GM18519 (cell line): ENCODE measurements around the gene UGT1A10.

Source experiments
- ATAC-seq: cut with Tn5 transposase; IDR thresholded peaks from one replicate; pipeline ENCODE4 v1.9.1; 2021; ENCODE audit warnings: mild to moderate bottlenecking, moderate library complexity; ENCODE audit not compliant: unreplicated experiment, low FRiP score

Gene UGT1A10

DNA sequence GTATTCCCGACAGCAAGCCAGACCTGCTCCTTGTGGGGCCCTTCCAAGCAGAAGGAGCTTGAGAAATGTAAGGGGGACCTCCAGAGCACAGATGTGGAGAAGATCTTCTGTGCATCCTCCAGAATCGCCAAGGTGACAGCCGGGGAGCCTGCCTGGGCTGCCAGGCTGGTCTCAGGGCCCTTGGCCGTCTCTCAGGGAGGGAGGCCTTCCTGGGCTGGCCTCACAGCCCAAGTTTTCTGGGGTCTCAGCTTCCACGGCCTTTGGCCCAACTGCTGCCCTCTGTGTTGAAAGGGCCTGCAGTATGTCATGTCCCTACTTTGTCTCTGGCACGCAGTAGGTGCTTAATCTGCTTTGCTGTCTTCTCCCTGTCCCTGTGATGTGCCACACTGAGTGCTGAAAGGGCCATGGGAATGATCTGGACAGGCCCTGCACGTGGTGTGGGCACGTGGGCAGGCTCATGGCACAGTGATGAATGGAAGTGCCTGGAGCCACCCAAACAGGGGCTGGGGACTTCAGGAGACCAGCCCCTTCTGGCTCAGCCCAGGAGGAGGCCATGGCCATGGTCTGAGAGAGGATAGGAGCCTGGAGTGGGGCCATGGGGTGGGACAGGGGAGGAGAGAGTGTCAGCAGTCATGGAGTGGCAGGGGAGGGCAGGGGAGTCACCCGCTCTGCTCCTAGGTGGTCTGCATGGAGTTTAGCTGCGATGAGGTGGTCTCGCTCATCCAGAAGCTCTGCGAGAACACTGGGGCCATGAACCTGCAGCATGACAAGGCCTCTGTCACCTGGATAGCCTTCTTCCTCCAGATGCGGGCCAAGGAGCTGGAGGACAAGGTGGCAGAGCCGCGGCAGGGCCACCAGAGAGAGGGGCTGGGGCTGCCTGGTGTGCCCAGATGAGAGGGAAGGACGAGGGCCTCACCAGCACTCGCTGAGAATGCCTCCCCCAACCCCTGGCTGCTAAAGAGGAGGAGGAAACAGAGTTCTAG, 182.7 kb downstream of the UGT1A10 start:
- ATAC-seq = no peak

DNA sequence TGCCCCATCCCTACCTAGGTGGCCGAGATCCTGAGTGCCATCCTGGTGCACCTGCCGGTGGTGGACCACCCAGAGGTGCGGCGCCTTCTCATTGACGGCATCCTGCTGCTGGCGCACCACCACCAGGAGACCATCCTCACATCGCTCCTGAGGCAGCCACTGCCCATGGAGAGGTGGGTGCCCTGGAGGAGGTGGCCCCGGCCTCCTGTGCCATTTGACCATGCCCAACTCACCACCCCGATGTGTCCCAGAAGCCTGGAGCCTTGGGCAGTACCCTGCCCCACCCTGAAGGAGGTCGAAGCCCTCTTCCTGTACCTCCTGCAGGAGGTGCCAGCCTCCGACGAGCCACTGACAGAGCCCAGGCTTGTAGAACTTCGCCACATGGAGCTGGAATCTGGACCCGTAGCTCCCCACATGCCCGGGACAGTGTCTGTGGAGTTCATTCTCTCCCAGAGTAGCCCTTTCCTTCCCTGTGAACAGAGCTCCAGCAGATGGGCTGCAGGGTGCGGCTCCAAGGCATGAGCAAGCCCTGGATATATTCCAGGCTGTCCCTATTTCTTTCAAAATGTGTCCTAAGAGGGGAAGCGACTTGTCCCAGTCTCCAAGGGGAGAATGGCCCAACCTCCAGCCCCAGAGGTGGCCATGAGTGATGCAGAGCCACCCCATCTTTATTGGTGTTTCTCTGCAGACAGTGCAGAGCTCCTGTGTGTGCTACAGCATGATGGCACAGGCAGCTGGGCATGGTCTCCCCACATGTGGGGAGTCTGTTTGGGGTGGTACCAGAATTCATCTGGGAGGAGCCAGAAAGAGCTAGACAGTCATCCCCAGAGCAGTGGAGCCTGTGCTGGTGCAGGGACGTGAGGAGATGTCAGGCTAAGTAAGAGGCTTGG, 183.9 kb downstream of the UGT1A10 start:
- ATAC-seq = no peak

DNA sequence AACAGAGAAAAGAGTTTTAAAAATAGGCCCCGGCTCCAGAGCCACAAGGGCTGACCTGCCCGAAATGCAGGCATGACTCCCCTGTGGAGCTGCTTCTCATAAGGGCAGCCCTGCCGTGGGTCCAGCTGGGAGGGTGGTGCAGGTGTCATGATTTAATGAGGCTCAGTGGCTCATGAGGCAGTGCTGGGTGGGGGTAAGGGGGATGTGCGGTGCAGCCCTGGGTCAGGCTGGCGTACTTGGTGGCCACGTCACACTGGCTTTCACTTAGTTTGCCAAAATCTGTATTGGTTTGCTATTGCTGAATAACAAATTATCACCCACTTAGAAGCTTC, 184.5 kb downstream of the UGT1A10 start:
- no peak for ATAC-seq

DNA sequence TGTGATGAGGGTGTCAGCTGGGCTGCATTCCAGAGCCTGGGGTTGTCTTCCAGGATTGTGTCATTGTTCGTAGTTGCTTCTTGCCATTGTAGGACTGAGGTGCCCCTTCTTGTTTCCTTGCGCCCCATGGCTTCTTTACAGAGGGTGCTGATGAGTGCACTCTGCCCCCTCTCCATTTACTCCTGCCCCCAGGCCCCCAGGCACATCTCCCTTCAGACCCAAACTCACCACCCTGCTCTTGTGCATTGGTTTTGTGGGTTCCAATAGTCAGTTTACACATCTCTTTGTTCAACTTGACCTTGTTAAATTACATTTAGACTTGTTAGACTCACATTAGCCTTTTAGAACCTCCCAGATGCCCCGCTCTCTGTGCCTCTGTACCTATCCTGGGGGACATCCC, 184.9 kb downstream of the UGT1A10 start:
- no peak for ATAC-seq

DNA sequence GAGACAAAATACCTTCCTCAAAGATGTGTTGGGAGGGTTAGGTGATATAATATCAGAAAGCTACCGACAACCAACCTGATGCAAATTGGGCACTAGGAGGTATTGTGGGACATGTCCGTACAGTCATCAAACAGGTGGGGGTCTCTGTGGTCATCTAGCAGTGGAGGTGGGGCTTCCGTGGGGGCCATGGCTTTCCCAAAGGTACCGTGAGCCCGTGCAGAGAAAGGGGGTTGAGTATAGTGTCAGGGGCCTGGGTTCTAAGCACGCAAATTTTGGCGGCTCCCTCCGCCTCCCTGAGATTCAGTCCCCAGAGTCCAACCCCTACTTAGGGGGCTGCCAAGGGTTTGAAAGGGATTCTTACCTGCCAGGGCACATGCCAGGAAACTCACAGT, 185.5 kb downstream of the UGT1A10 start:
- no peak for ATAC-seq

DNA sequence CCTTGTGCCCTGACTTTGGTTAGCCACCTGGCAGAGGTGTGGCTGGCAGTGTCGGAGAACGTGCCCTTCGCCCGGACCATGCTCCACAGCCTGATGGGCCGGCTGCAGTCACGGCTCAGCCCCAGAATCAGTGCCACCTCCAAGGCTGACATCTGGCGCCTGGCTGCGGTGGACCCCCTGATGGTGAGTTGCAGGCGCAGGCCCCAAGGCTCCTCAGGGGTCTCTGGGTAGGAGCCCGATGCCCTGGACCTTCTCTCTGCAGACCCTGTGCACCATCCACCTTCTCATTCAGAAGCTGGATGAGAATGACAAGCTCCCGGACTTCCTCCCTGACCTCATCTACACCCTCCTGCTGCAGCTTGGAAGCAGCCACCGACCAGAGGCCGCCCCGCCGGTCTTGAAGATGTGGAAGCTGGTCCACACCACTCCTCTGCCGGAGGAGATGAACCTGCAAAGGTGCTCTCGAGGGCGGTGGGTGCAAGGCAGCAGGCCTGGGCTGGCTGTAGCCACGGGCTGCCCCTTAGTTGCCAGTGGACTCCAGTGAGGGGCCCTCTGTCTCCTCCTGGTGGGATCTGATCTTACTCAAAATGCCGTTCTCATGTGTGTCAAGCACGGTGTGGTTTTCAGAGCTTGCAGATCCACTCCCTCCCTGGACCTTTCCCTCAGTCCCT, 186.0 kb downstream of the UGT1A10 start:
- ATAC-seq = no peak
